ENCODE data around the gene POMZP3.
"Not testable (repeated sequence)": the region's sequence is repeated elsewhere in the genome, so short reads cannot be mapped to it uniquely, and the experiment has no call there.

The POMZP3 gene

GRCh38 chr7:76591033-76591432 lies 36.0 kb downstream of the POMZP3 start:
- not testable (repeated sequence) for DNase-seq (ENCODE audit: insufficient read length, low spot score); FAIRE-seq

- FAIRE-seq; DNase-seq (ENCODE audit: insufficient read length, low spot score): not testable (repeated sequence)
These were observed 38.5 kb downstream of the POMZP3 start for GRCh38 chr7:76588586-76588985.

- DNase-seq (ENCODE audit: insufficient read length, low spot score); FAIRE-seq: not testable (repeated sequence)
These were observed 40.3 kb downstream of the POMZP3 start for GRCh38 chr7:76586585-76587315.

- FAIRE-seq: not testable (repeated sequence)
These were observed 43.3 kb downstream of the POMZP3 start for GRCh38 chr7:76583636-76584281.

GRCh38 chr7:76582848-76583631 lies 44.0 kb downstream of the POMZP3 start:
- FAIRE-seq; DNase-seq (ENCODE audit: insufficient read length, low spot score): not testable (repeated sequence)

More at GRCh38 chr7:76583636-76584281, 43.3 kb downstream of the POMZP3 start:
- DNase-seq (ENCODE audit: insufficient read length, low spot score): not testable (repeated sequence)

GRCh38 chr7:76575919-76576655 lies 51.0 kb downstream of the POMZP3 start:
- not testable (repeated sequence) for DNase-seq (ENCODE audit: insufficient read length, low spot score); FAIRE-seq

- FAIRE-seq; DNase-seq (ENCODE audit: insufficient read length, low spot score): not testable (repeated sequence)
These were observed 51.6 kb downstream of the POMZP3 start for GRCh38 chr7:76575431-76575830.

GRCh38 chr7:76572296-76572695 lies 54.8 kb downstream of the POMZP3 start:
- DNase-seq (ENCODE audit: insufficient read length, low spot score): not testable (repeated sequence)

GRCh38 chr7:76570324-76570775 lies 56.7 kb downstream of the POMZP3 start:
- FAIRE-seq; DNase-seq (ENCODE audit: insufficient read length, low spot score): not testable (repeated sequence)

More at GRCh38 chr7:76572296-76572695, 54.8 kb downstream of the POMZP3 start:
- not testable (repeated sequence) for FAIRE-seq

- peak; percentile 0 for DNase-seq (ENCODE audit: insufficient read length, low spot score)
- not testable (repeated sequence) for FAIRE-seq
These were observed 58.3 kb downstream of the POMZP3 start for GRCh38 chr7:76568742-76569141.

- DNase-seq (ENCODE audit: insufficient read length, low spot score); FAIRE-seq: not testable (repeated sequence)
These were observed 59.3 kb downstream of the POMZP3 start for GRCh38 chr7:76567753-76568152.

GRCh38 chr7:76567311-76567710 lies 59.8 kb downstream of the POMZP3 start:
- not testable (repeated sequence) for DNase-seq (ENCODE audit: insufficient read length, low spot score); FAIRE-seq

- not testable (repeated sequence) for DNase-seq (ENCODE audit: insufficient read length, low spot score); FAIRE-seq
These were observed 62.1 kb downstream of the POMZP3 start for GRCh38 chr7:76565001-76565400.

- not testable (repeated sequence) for DNase-seq (ENCODE audit: insufficient read length, low spot score); FAIRE-seq
These were observed 65.7 kb downstream of the POMZP3 start for GRCh38 chr7:76561342-76561741.

GRCh38 chr7:76560157-76560556 lies 66.9 kb downstream of the POMZP3 start:
- not testable (repeated sequence) for DNase-seq (ENCODE audit: insufficient read length, low spot score); FAIRE-seq

Data from HTR-8/SVneo (cell line).